Gastroesophageal sphincter (tissue), 4 donors: ENCODE measurements around the gene STX8. TPM values are rescaled to one million over a fixed set of nuclear protein-coding genes. Genes with fewer than 3 reads are reported as not detected.
A peak's percentile ranks its signal among the peaks of the same experiment; 100 is the strongest.

Experiments
- ATAC-seq: fragments of 150-250 bp; one replicate; pipeline ENCODE4 v1.9.1; 2016; ENCODE audit warnings: mild to moderate bottlenecking, moderate library complexity
- H3K27ac ChIP-seq, 4 donors: fragments of 200-600 bp; sonication (generic) in 3 of 4; 1 replicate in 3 of 4; 2 replicates in 1 of 4; pipeline ENCODE4 v1.5.1; 2016 to 2019
- H3K27me3 ChIP-seq: fragments of 200-600 bp; sonication (generic); one replicate; pipeline ENCODE4 v1.5.1; 2019
- H3K36me3 ChIP-seq, 2 donors: fragments of 200-600 bp; sonication (generic); one replicate each; pipeline ENCODE4 v1.5.1; 2019; ENCODE audit warnings: control low read depth in 1 of 2
- H3K4me1 ChIP-seq, 3 donors: fragments of 200-600 bp; sonication (generic); 1 replicate in 2 of 3; 2 replicates in 1 of 3; pipeline ENCODE4 v1.5.1; 2016 to 2019; ENCODE audit warnings: control low read depth in 2 of 3
- H3K4me3 ChIP-seq, 2 donors: fragments of 200-600 bp; sonication (generic); one replicate each; pipeline ENCODE4 v1.5.1; 2019; ENCODE audit warnings: mild to moderate bottlenecking in 1 of 2, moderate library complexity in 1 of 2
- H3K9me3 ChIP-seq, 3 donors: fragments of 200-600 bp; sonication (generic); one replicate each; pipeline ENCODE4 v1.5.1; 2017 to 2019; ENCODE audit warnings: control low read depth in 2 of 3
- EP300 ChIP-seq: sonication (generic); formaldehyde crosslinking; IDR thresholded peaks from one replicate; pipeline ENCODE4 v1.6.1; 2017; ENCODE audit warnings: antibody characterized with exemption, mild to moderate bottlenecking
- POLR2A ChIP-seq, 2 donors: fragments of 450-650 bp; IDR thresholded peaks; one replicate each; pipeline ENCODE4 v1.6.1; 2017; ENCODE audit warnings: antibody characterized with exemption in 2 of 2, mild to moderate bottlenecking in 2 of 2, moderate library complexity in 1 of 2
- POLR2AphosphoS5 ChIP-seq: sonication (generic); formaldehyde crosslinking; IDR thresholded peaks from one replicate; pipeline ENCODE4 v1.6.1; 2017; ENCODE audit warnings: antibody characterized with exemption
- WGBS, 2 donors: methylation state at CpG; one replicate each; pipeline ENCODE4 v1.1.5; 2018; ENCODE audit warnings: low coverage in 1 of 2; 5-methylcytosine and 5-hydroxymethylcytosine counted together
- total RNA-seq, 4 donors: library from RNA; depleted of rRNA; stranded (reverse); fragments of >200 nt; gene quantifications; one replicate each; pipeline ENCODE4 v1.1.0, GENCODE V29; 2016
- TF ChIP-seq, protein P1 (sequence below), 4 experiments: fragments of 200-600 bp in 2 of 4; fragments of 450-650 bp in 2 of 4; sonication (generic) in 1 of 4; IDR thresholded peaks; one replicate each; pipeline ENCODE4 v1.5.1; 2017 to 2019; ENCODE audit warnings: antibody characterized with exemption in 4 of 4, mild to moderate bottlenecking in 2 of 4, moderate library complexity in 2 of 4

The STX8 gene
- total RNA-seq, 4 donors from 2014 or later: 67.9 to 106 (median 87.1) TPM

DNA sequence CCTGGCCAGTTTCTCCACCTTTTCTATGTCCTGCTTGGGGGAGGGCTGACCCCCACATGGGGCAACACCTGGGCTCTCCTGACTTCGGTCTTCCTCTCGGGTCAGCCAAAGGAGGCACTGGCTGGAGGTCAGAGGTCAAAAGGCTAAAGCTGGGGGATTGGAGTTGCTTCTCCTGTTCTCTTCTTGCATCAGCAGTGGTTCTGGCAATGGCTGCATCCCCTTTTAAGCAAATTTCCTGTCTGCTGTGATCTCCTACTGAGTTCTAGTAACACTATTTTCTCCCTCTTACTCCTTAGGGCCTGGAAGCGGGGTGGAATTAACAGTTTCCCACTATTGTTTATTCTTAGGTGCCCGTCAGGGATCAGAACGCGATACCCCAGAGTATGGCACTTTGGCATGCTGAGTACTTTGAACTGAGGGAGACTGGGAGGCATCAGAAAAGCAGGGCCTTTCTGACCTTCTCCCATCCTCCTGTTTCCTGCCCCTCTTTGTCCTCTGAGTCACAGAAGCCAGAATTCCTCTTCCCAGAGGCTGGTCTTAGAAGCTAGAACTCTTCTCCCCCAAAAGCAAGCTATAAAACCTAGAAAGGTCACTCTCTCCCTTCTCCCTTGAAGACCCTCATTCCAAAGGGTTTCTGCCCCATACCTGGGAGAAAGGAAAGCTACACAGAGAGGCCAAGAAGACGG is 268.2 kb downstream of the STX8 start:
- H3K4me3 ChIP-seq: no peak overlapping the region
- no peak for ATAC-seq
- WGBS, 2 donors: 68 to 84% methylated on average over 3 to 5 of the region's 7 CpGs

GRCh38 chr17:9306086-9306485 is 269.5 kb downstream of the STX8 start:
- TF ChIP-seq, protein P1, sequence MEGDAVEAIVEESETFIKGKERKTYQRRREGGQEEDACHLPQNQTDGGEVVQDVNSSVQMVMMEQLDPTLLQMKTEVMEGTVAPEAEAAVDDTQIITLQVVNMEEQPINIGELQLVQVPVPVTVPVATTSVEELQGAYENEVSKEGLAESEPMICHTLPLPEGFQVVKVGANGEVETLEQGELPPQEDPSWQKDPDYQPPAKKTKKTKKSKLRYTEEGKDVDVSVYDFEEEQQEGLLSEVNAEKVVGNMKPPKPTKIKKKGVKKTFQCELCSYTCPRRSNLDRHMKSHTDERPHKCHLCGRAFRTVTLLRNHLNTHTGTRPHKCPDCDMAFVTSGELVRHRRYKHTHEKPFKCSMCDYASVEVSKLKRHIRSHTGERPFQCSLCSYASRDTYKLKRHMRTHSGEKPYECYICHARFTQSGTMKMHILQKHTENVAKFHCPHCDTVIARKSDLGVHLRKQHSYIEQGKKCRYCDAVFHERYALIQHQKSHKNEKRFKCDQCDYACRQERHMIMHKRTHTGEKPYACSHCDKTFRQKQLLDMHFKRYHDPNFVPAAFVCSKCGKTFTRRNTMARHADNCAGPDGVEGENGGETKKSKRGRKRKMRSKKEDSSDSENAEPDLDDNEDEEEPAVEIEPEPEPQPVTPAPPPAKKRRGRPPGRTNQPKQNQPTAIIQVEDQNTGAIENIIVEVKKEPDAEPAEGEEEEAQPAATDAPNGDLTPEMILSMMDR (IDR thresholded peaks at IDR 0.05): no peak
- TF ChIP-seq POLR2A (IDR thresholded peaks at IDR 0.05) (no peak), POLR2AphosphoS5 (no peak), EP300 (no peak)
- no peaks in the 10 kb centered on the region for H3K36me3 ChIP-seq
- H3K9me3 ChIP-seq: no peaks in the 10 kb centered on the region
- no peak for ATAC-seq
- H3K27me3 ChIP-seq: no peaks in the 10 kb centered on the region
- 67 to 75% methylated on average over 6 of the region's 6 CpGs for WGBS, 2 donors
- H3K4me3 ChIP-seq: no peak overlapping the region
- peaks cover 0 to 8% (median 0%) of the 10 kb centered on the region in 3 donors for H3K4me1 ChIP-seq
- no peak overlapping the region for H3K27ac ChIP-seq

More for the DNA sequence above, 268.2 kb downstream of the STX8 start:
- no peak overlapping the region for H3K27ac ChIP-seq
- TF ChIP-seq EP300 (no peak), POLR2A (IDR thresholded peaks at IDR 0.05) (no peak), POLR2AphosphoS5 (no peak)
- TF ChIP-seq, protein P1 (IDR thresholded peaks at IDR 0.05): no peak
- H3K9me3 ChIP-seq: no peaks in the 10 kb centered on the region
- no peaks in the 10 kb centered on the region for H3K27me3 ChIP-seq
- H3K4me1 ChIP-seq: peaks cover 0 to 2% (median 0%) of the 10 kb centered on the region in 3 donors
- H3K36me3 ChIP-seq: no peaks in the 10 kb centered on the region

- H3K4me1 ChIP-seq: peaks cover 0 to 19% (median 0%) of the 10 kb centered on the region in 3 donors
- ATAC-seq: no peak
- H3K4me3 ChIP-seq: no peak overlapping the region
- no peaks in the 10 kb centered on the region for H3K36me3 ChIP-seq
- 34 to 38% methylated on average over 6 of the region's 7 CpGs for WGBS, 2 donors
- TF ChIP-seq POLR2AphosphoS5 (peak; percentile 68), POLR2A (IDR thresholded peaks at IDR 0.05) (no peak)
- H3K27ac ChIP-seq: no peak overlapping the region
- H3K27me3 ChIP-seq: no peaks in the 10 kb centered on the region
- no peaks in the 10 kb centered on the region for H3K9me3 ChIP-seq
These were observed 275.9 kb downstream of the STX8 start for GRCh38 chr17:9299695-9300094.

DNA sequence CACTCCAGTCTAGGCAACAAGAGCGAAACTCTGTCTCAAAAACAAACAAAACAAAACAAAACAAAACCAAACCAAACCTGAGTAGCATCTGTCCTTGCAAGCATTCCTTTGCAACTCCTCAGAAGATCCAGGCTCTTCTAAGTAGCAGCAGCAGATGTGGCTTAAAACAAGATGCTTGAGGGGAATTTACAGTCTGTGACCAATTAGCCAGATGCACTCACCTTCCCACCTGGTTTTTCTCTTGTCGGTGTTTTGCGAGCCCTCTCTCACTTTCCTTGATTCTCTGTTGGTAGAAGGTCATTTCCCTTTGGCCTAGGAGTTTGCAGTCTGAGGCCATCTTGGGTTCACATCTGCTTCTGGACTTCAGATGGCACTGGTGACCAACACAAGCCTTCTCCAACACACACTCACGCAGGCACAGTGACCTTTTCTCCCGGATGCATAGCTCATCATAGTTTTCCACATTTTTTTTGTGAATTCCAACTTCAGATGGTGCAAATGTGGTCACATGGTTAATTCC is 276.8 kb downstream of the STX8 start:
- Histone ChIP-seq H3K27ac (no peak overlapping the region), H3K4me3 (no peak overlapping the region), H3K4me1 (peaks cover 0 to 28% (median 0%) of the 10 kb centered on the region in 3 donors), H3K27me3 (no peaks in the 10 kb centered on the region), H3K36me3 (no peaks in the 10 kb centered on the region), H3K9me3 (no peaks in the 10 kb centered on the region)
- TF ChIP-seq POLR2A (IDR thresholded peaks at IDR 0.05): no peak
- TF ChIP-seq, protein P1 (IDR thresholded peaks at IDR 0.05): no peak
- TF ChIP-seq EP300: no peak
- no peak for ATAC-seq
- 85 to 88% methylated on average over 4 to 5 of the region's 5 CpGs for WGBS, 2 donors

DNA sequence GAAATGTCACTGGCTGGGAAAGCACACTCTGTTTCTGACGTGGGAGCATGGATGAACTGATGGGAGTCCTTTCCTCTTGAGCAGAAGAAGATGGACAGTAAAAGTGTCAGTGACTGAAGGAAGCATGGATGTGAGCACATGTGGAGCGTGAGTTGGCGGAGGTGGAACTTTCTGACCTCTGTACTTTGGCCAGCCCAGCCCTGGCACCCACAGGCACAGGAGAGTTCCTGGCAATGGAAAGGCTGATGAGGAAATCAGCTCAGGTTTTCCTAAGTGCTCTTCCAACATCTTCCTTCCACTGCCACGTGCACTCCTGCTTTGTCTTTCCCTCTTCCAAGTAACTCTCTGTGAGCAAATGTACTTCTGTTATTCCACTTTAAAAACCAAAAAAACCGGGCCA is 277.5 kb downstream of the STX8 start:
- 77 to 92% methylated on average over 4 of the region's 5 CpGs for WGBS, 2 donors
- H3K27me3 ChIP-seq: no peaks in the 10 kb centered on the region

GRCh38 chr17:9294661-9295210 is 280.9 kb downstream of the STX8 start:
- no peak overlapping the region for H3K4me3 ChIP-seq
- no peaks in the 10 kb centered on the region for H3K36me3 ChIP-seq
- peaks cover 10 to 58% (median 13%) of the 10 kb centered on the region in 3 donors for H3K4me1 ChIP-seq
- ATAC-seq: no peak
- H3K27ac ChIP-seq: peak overlapping the region in 2 of 4 donors; percentile 78 to 81
- H3K27me3 ChIP-seq: no peaks in the 10 kb centered on the region
- peak; percentile 35 for TF ChIP-seq POLR2AphosphoS5
- no peak for TF ChIP-seq POLR2A (IDR thresholded peaks at IDR 0.05)
- no peak for TF ChIP-seq EP300
- TF ChIP-seq, protein P1 (IDR thresholded peaks at IDR 0.05): no peak
- WGBS, 2 donors: 58 to 67% methylated on average over 3 to 4 of the region's 4 CpGs
- no peaks in the 10 kb centered on the region for H3K9me3 ChIP-seq

More for the DNA sequence above, 277.5 kb downstream of the STX8 start:
- H3K36me3 ChIP-seq: no peaks in the 10 kb centered on the region
- no peak for ATAC-seq
- TF ChIP-seq POLR2AphosphoS5: peak; percentile 27
- no peak for TF ChIP-seq POLR2A (IDR thresholded peaks at IDR 0.05)
- no peaks in the 10 kb centered on the region for H3K9me3 ChIP-seq
- H3K27ac ChIP-seq: no peak overlapping the region
- H3K4me1 ChIP-seq: peaks cover 0 to 35% (median 2%) of the 10 kb centered on the region in 3 donors
- H3K4me3 ChIP-seq: no peak overlapping the region
